Adipocyte (in vitro differentiated cells): ENCODE data around the gene PHOX2B.
A peak's percentile ranks its signal among the peaks of the same experiment; 100 is the strongest.

Source experiments
- DNase-seq: peaks from one replicate; pipeline ENCODE4 v3.0.0-alpha.2; 2015; ENCODE audit warnings: low read depth
- H3K27me3 ChIP-seq: replicated peaks from 2 replicates; pipeline ENCODE4 v1.7.0; 2013; ENCODE audit warnings: mild to moderate bottlenecking, low read length, moderate library complexity; ENCODE audit not compliant: control insufficient read depth, insufficient read depth
- H3K36me3 ChIP-seq: 2 replicates; pipeline ENCODE4 v1.7.0; 2013; ENCODE audit warnings: low read length, mild to moderate bottlenecking, moderate library complexity; ENCODE audit not compliant: control insufficient read depth, insufficient read depth, severe bottlenecking
- H3K4me1 ChIP-seq: 2 replicates; pipeline ENCODE4 v1.7.0; 2013; ENCODE audit warnings: mild to moderate bottlenecking, low read length, moderate library complexity; ENCODE audit not compliant: control insufficient read depth, insufficient read depth
- H3K4me3 ChIP-seq: 2 replicates; pipeline ENCODE4 v1.7.0; 2013; ENCODE audit warnings: mild to moderate bottlenecking, low read length, moderate library complexity
- H3K9ac ChIP-seq: 2 replicates; pipeline ENCODE4 v1.7.0; 2013; ENCODE audit warnings: mild to moderate bottlenecking, low read length, moderate library complexity
- H3K9me3 ChIP-seq: 2 replicates; pipeline ENCODE4 v1.7.0; 2013; ENCODE audit warnings: mild to moderate bottlenecking, low read length, moderate library complexity; ENCODE audit not compliant: control insufficient read depth

Gene PHOX2B

DNA sequence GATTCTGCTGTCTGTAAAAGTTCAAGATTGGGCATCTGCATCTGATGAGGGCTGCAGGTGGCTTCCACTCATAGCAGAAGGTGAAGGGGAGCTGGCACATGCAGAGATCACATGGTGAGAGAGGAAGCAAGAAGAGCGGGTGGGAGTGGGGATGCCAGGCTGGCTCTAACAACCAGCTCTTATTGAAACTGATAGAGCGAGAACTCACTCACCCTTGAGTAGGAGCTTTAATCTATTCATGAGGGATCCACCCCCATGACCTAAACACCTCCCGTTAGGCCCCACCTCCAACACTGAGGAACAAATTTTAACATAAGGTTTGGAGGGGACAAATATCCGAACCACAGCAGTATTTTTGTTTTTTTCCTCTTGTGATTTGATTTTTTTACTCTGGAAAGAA lies 45.8 kb downstream of the PHOX2B start:
- DNase-seq, result no peak
- Histone ChIP-seq H3K4me1 (no peaks in the 10 kb centered on the region), H3K4me3 (no peak overlapping the region), H3K36me3 (no peaks in the 10 kb centered on the region), H3K27me3 (peaks cover 19% of the 10 kb centered on the region), H3K9ac (no peak overlapping the region), H3K9me3 (no peaks in the 10 kb centered on the region)

DNA sequence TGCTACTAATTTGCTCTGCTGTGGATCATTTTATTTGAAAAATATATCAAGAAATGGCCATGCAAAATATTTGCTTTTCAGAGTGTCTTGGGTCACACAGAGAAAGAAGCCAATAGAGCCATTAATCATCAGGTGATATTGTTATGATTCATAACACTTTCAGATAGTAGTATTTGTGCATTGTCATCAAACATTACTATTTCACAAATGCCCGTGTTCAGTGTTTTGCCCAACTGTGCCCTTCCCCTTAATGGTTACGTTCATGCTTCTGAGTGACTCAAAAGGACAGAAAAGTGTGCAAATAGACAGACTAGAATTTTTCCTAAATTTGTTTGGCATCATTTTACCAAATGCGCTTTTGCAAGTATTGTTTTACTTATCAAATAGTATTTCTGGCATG lies 46.5 kb downstream of the PHOX2B start:
- Histone ChIP-seq H3K36me3 (no peaks in the 10 kb centered on the region), H3K9me3 (no peaks in the 10 kb centered on the region), H3K27me3 (peaks cover 19% of the 10 kb centered on the region), H3K4me1 (no peaks in the 10 kb centered on the region), H3K9ac (no peak overlapping the region), H3K4me3 (no peak overlapping the region)
- DNase-seq, result no peak

DNA sequence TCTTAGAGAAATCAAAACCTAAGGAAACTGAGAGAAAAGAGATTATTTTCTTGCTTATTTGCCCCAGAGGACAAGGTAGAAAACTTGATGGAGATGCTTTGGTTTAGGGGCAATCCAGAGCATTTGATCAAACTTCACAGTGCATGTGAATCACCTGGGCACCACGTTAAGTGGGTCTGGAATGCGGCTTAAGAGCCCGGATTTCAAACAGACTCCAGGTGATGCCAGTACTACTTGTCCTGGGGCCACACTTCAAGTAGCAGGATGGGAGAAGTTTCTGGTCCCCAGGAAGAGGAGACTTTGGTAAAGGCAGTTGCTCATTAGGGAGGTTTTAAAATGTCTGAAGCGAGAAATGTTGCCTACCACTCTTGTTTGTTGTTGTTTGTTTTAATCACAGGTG lies 51.8 kb downstream of the PHOX2B start:
- H3K4me3 ChIP-seq, result no peak overlapping the region
- H3K27me3 ChIP-seq, result no peaks in the 10 kb centered on the region
- H3K36me3 ChIP-seq, result no peaks in the 10 kb centered on the region
- H3K4me1 ChIP-seq, result no peaks in the 10 kb centered on the region
- H3K9me3 ChIP-seq, result no peaks in the 10 kb centered on the region
- no peak for DNase-seq
- no peak overlapping the region for H3K9ac ChIP-seq

DNA sequence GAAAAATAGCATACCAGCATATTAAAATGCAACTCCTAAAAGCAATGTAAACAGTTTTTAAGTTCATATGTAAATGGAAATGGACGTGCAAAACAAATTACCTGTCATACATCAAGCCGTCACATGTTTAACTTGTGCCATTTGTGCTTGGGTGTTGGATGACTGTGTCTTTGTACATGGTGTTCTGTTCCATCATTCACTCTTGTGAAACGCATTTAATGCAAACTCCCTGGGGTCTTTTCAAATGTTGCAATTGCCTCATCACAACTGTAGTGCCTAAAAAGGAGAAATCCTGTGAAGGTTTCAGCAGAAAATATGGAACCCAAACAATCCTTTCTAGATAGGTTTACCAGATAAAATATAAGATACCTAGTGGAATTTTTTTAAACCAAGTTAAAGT lies 52.4 kb downstream of the PHOX2B start:
- DNase-seq, result peak; percentile 18
- Histone ChIP-seq H3K36me3 (no peaks in the 10 kb centered on the region), H3K4me1 (no peaks in the 10 kb centered on the region), H3K9ac (no peak overlapping the region), H3K27me3 (no peaks in the 10 kb centered on the region), H3K4me3 (no peak overlapping the region), H3K9me3 (no peaks in the 10 kb centered on the region)
